NCI-H2081 (cell line): ENCODE results near the gene PIM2.
"Not testable (repeated sequence)": the region's sequence is repeated elsewhere in the genome, so short reads cannot be mapped to it uniquely, and the experiment has no call there.

Experiments used
- DNase-seq, 2 experiments: peaks; one replicate each; lab custom pipeline; 2025; lab: John Stamatoyannopoulos, UW

The PIM2 gene

GRCh38 chrX:48905090-48905790 lies 13.6 kb downstream of the PIM2 start:
- no peak for DNase-seq

- no peak for DNase-seq
These were observed 14.2 kb downstream of the PIM2 start for GRCh38 chrX:48904626-48905025.

- no peak for DNase-seq
These were observed 14.6 kb downstream of the PIM2 start for GRCh38 chrX:48904180-48904579.

- DNase-seq, result no peak
These were observed 15.5 kb downstream of the PIM2 start for GRCh38 chrX:48903290-48903689.

GRCh38 chrX:48902776-48903175 lies 16.0 kb downstream of the PIM2 start:
- DNase-seq, result no peak

GRCh38 chrX:48902135-48902534 lies 16.7 kb downstream of the PIM2 start:
- no peak for DNase-seq

GRCh38 chrX:48901069-48901468 lies 17.8 kb downstream of the PIM2 start:
- no peak for DNase-seq

- no peak for DNase-seq
These were observed 19.8 kb downstream of the PIM2 start for GRCh38 chrX:48899078-48899410.

- DNase-seq, result peak; percentile 90 to 98
These were observed 21.1 kb downstream of the PIM2 start, which contains the start of the genes PQBP1 and TIMM17B for GRCh38 chrX:48897625-48898306. Gene PQBP1, plus strand, starts transcription at chrX:48897930. Its CDS starts 580 bp downstream, at chrX:48898510. Gene TIMM17B, minus strand, starts transcription at chrX:48897768. Its CDS starts 19 bp downstream, at chrX:48897749.

GRCh38 chrX:48897157-48897624 lies 21.6 kb downstream of the PIM2 start:
- DNase-seq, result peak; percentile 79 to 84

GRCh38 chrX:48896611-48897011 lies 22.2 kb downstream of the PIM2 start:
- DNase-seq, result peak in 1 of 2 experiments; percentile 39

GRCh38 chrX:48894891-48895290 lies 23.9 kb downstream of the PIM2 start:
- DNase-seq, result no peak

GRCh38 chrX:48893556-48894348 lies 25.1 kb downstream of the PIM2 start:
- DNase-seq, result no peak

- DNase-seq, result no peak
These were observed 25.9 kb downstream of the PIM2 start for GRCh38 chrX:48892896-48893295.

GRCh38 chrX:48891402-48892288 lies 27.2 kb downstream of the PIM2 start:
- peak; percentile 78 for DNase-seq

GRCh38 chrX:48890934-48891401 lies 27.9 kb downstream of the PIM2 start:
- DNase-seq, result no peak

GRCh38 chrX:48890296-48890925 lies 28.4 kb downstream of the PIM2 start:
- DNase-seq, result no peak

GRCh38 chrX:48886586-48886985 lies 32.2 kb downstream of the PIM2 start:
- DNase-seq, result not testable (repeated sequence)

GRCh38 chrX:48883729-48884128 lies 35.1 kb downstream of the PIM2 start:
- no peak for DNase-seq

GRCh38 chrX:48876944-48877343 lies 41.9 kb downstream of the PIM2 start:
- DNase-seq, result not testable (repeated sequence)

GRCh38 chrX:48872017-48872416 lies 46.8 kb downstream of the PIM2 start:
- DNase-seq, result not testable (repeated sequence)
